Endometrial microvascular endothelial cells (primary cell): ENCODE measurements around the gene INTS3. TPM values are rescaled to one million over a fixed set of nuclear protein-coding genes. Genes with fewer than 3 reads are reported as not detected.
"Not testable (repeated sequence)": the region's sequence is repeated elsewhere in the genome, so short reads cannot be mapped to it uniquely, and the experiment has no call there.

ENCODE experiments used
- in situ Hi-C: cut with HindIII; loops from 2 replicates; pipeline ENCODE4 v1.10.0; 2017; ENCODE audit warnings: low sequenced_read_pairs, low pct_unique_long_range_greater_than_20kb; ENCODE audit errors: inconsistent ontology term
- total RNA-seq: library from RNA; depleted of rRNA; stranded (reverse); fragments of >200 nt; gene quantifications from one replicate; pipeline ENCODE4 v1.2.3, GENCODE V29; 2015; ENCODE audit errors: inconsistent ontology term

The INTS3 gene
- total RNA-seq, 1 donor from 2014 or later: 21.0 TPM

DNA sequence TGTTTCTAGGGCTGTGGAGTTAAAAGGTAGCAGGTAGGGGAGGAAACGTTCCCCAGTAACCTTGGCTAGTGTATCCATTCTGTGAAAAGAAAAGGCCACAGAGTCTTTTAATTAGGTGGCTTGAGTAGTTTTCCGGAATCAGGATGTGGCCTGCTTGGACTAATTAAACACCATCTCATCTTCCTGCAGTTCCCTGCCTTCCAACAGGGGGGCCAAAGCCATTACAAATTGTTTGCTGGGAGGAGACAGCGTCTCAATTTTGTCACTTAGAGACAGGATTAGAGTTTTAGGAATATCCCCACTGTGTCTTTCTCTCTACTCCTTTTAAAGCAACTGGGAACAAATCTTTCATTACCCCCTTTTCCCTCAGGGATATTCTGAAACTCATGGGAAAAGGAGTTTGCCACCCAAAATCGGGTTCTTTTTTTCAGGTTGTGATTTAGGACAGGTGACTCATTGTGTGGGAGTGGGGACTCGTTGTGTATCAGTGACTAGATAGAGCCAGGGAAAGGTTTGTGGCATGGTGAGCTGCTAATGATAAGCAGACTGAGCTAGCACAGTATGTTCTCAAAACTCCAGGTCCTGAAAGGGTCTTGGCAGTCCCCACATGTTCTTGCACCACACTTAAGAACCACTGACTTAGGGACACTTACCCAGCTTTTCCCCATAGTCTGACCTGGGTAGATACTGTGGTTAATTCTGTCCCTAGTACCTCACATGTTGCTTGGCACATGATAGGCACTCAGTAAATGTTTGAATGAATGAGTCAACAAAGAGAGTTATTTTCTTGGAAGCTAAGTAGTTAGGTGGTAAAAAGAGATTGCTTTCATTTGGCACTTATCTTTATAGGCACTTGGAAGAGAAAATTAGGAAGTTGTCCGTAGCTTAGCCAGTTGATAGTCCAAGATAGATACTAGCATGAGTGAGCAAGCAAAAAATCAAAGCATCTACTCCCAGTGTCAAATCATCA lies 22.5 kb downstream of the INTS3 start:
- in situ Hi-C loops: no loop called here

DNA sequence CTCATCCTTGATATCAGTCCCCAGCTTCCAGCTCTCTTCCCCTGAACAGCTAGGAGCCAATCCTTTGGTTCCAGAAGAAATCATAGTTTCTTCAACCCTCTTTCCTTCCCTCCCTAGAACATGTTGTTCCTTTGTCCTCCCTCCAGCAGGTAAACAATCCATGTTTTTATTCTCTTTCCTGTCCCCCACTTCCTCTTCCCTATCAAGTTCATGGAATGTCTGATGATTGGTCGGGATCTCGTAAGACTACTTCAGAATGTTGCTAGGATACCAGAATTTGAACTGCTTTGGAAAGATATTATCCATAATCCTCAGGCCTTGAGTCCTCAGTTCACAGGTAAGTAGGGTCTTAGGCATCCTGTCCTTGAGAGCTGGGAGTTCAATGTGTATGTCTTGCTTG lies 24.2 kb downstream of the INTS3 start:
- in situ Hi-C loops: no loop called here

DNA sequence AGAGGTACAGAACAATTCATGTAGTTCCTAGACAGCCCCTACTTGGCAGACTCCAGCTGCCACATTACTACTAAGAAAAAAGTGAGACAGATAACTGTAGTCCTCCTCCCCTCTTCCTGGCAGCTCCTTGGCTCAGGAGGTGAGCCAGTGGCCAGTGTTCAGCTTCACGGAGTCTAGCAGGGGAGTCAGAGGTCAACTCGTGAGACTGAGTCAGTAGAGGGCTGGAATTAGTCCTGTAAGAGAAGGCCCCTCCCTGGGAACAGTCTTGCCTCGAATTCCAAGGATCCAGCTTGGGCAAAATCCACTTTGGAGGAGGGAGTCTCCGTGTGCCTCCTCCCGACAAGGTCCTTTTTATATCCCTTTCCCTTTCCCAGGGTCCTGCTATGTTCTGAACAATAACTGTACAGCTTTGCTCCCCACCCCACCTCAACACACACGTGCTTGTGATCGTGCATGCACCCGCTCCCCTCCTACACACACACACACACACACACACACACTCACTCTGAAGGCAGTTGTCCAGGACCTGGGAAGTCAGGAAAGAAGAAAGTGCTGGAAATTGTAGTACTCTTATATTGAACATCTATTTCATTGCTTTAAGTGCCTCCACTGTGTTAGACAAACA lies 24.8 kb downstream of the INTS3 start:
- in situ Hi-C loops: no loop called here

- in situ Hi-C loops: no loop called here
Observed at GRCh38 chr1:153754266-153754665, 26.4 kb downstream of the INTS3 start.

- in situ Hi-C loops: no loop called here
Observed at GRCh38 chr1:153760440-153760839, 32.6 kb downstream of the INTS3 start.

GRCh38 chr1:153763365-153764225 lies 35.7 kb downstream of the INTS3 start:
- in situ Hi-C loops: no loop called here

GRCh38 chr1:153764310-153764709 lies 36.5 kb downstream of the INTS3 start:
- in situ Hi-C loops: no loop called here

DNA sequence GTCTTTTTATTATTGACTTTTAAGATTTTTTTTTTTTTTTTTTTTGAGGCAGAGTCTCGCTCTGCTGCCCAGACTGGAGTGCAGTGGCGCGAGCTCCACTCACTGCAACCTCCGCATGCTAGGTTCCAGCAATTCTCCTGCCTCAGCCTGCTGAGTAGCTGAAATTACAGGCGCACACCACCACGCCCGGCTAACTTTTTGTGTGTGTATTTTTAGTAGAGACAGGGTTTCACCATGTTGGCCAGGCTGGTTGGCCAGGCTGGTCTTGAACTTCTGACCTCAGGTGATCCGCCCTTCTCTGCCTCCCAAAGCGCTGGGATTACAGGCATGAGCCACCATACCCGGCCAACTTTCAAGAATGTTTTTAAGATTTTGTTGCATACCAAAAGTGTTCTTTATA lies 38.8 kb downstream of the INTS3 start:
- in situ Hi-C loops: not testable (repeated sequence)

DNA sequence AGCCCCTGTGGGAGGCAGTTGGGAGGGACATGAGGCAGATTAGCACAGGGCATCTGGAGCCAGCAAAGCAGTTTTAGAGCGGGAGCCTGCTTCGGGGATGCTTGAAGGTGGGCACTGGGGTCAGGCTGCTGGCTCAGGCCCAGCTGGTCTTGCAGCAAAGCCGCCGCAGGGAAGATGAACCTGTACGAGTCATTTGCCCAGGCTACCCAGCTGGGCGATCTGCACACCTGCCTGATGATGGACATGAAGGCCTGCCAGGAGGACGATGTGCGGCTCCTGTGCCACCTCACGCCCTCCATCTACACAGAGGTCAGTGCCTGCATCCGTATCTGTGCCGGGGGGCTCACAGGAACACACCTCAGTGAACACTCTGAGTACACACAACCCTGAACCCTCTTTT lies 39.7 kb downstream of the INTS3 start:
- in situ Hi-C loops: no loop called here

- in situ Hi-C loops: no loop called here
Observed at GRCh38 chr1:153768316-153769181, 40.7 kb downstream of the INTS3 start.

DNA sequence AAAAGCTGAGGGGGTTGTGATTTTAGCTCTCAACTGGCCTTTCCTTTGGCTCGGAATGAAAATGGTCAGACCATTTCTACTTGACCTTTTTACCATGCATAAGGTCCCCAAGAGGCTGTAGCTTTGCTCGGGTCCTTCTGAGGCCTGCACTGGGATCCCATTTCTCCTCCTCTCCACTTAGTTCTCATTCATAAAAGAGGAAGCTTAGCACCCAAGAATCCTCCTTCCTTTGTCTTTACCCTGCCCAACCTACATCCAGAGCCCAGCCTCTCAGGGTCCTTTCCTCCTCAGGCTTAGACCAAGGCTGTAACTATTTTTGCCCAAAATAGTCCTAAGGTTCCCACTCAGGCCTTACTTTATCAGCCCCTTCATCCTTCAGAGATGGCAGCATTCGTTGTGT lies 41.4 kb downstream of the INTS3 start:
- in situ Hi-C loops: no loop called here

DNA sequence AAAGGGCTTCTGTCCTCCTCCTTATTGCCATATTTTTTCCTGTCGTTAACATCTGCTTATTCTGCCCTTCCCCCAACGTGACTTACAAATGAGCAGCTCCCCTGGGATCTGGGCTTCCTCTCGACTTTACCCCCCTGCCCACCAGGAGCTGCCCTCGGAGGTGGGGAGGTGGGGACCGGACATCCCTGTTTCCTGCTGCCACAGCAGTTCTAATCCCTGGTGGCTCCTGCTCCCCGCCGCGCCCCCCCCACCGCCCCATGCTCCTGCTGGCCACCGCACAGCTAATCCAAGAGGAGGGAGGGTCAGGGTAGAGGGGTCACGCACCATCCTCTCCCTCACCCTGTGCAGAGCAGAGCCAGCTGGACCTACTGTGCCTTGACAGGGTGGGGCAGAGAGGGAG lies 42.9 kb downstream of the INTS3 start:
- in situ Hi-C loops: no loop called here

DNA sequence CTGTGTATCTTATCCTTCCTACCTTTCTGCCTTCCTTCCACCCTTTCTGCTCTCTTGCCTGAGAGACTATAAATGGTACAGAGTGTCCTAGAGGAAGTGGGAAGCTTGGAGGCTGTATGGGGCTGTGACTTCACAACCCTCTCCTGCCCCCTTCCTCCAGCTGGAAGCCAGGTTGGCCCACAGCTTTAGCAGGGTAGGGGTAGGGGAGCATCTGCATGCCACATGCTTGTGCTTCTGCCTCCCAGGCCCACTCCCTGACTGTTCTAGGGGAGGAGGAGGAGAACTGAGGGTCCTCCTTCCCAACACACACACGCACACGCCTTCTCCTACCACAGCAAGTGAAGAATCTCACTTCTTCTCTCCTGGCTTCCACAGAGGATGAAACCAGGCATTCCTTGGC lies 43.4 kb downstream of the INTS3 start:
- in situ Hi-C loops: no loop called here

GRCh38 chr1:153771841-153772593 lies 44.2 kb downstream of the INTS3 start:
- in situ Hi-C loops: no loop called here

DNA sequence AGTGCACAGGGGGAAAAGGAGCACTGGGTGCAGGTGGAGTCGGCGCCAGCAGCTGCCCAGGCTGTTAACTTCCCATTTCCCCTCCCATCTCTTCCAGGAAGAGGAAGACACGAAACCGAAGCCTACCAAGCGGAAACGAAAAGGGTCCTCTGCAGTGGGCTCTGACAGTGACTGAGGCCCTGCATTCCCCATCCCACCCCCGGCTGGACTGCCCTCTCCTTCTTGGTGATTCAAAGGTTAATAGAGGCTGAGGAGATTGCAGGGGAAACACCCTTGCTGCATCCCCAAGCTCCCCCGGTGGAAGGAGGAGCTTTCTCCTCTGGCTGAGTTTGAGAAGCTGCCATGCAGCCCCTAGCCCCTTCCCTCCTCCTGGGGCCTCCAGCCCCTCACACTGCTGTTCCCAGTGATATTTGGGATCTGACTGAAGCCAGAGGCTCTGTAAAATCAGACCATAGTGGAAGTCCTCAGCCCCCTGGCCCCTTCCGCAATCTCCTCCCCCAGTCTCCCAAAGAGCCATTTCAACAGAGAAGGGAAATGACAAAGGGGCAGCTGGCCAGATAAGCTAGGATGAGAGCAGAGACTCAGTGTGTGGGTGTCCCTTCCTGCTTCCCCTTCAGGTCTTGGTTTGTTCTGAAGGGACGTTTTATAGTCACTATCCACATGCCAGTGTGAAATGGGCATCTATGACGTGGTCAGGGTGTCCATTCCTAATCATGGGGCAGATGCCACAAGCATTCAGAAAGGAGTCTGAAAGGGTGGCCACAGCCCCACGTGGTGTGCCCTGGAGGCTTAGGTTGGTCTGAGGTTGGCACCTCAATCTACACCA lies 45.5 kb downstream of the INTS3 start:
- in situ Hi-C loops: no loop called here

DNA sequence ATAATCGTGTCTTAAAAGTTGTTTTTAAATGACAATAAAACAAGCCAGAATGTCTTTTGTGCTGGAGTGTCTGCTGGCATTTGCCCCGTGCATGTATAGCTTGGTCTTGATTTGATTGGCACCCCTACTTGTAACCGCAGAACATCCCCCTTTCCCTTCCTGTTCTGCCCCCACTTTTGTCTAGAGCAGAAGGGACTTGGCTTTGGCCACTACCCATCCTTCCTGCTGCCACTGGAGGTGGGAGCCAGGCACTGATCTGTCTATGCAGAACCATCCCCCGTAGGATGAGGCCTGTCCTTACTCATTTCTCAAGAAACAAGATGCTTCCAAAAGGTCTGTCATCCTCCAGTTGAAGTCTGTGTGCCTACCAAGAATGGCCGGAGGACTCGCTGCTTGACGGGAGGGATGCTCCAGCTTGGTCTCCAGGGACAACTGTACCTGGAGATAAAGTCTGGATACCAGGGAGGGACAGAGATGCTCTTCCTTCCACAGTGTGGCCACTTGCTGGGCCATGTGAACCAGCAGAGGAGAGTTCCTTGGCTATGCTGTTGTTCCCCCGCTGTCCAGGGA lies 46.3 kb downstream of the INTS3 start:
- in situ Hi-C loops: no loop called here
